Mesendoderm (in vitro differentiated cells): ENCODE measurements around the gene PCP2.
A peak's percentile ranks its signal among the peaks of the same experiment; 100 is the strongest.

Experiments used
- DNase-seq: peaks from one replicate; pipeline ENCODE4 v3.0.0; 2013
- H2AK5ac ChIP-seq: 2 replicates; pipeline ENCODE4 v1.6.1; 2013; ENCODE audit warnings: low read length, inconsistent platforms
- H2BK120ac ChIP-seq: 2 replicates; pipeline ENCODE4 v1.6.1; 2013; ENCODE audit warnings: low read depth, mild to moderate bottlenecking, low read length, moderate library complexity, mixed read lengths
- H2BK15ac ChIP-seq: replicated peaks from 2 replicates; pipeline ENCODE4 v1.6.1; 2013; ENCODE audit warnings: low read depth, mild to moderate bottlenecking, moderate library complexity
- H2BK5ac ChIP-seq: 2 replicates; pipeline ENCODE4 v1.6.1; 2013; ENCODE audit warnings: low read length, inconsistent platforms
- H3K18ac ChIP-seq: 2 replicates; pipeline ENCODE4 v1.6.1; 2013; ENCODE audit warnings: mild to moderate bottlenecking, low read length, mixed read lengths
- H3K23ac ChIP-seq: one replicate; pipeline ENCODE4 v1.6.1; 2013; ENCODE audit warnings: low read length
- H3K27ac ChIP-seq: 2 replicates; pipeline ENCODE4 v1.5.1; 2013; ENCODE audit warnings: low read depth, mild to moderate bottlenecking, inconsistent platforms, low read length, moderate library complexity
- H3K27me3 ChIP-seq: 2 replicates; pipeline ENCODE4 v1.6.1; 2013; ENCODE audit warnings: low read length, control low read depth, mild to moderate bottlenecking, inconsistent platforms; ENCODE audit not compliant: insufficient read depth, poor library complexity
- H3K36me3 ChIP-seq: 2 replicates; pipeline ENCODE4 v1.6.1; 2013; ENCODE audit warnings: low read length, inconsistent platforms; ENCODE audit not compliant: control insufficient read depth, insufficient read depth
- H3K4ac ChIP-seq: one replicate; pipeline ENCODE4 v1.6.1; 2013; ENCODE audit warnings: low read depth, mild to moderate bottlenecking, low read length, moderate library complexity
- H3K4me1 ChIP-seq: 2 replicates; pipeline ENCODE4 v1.6.1; 2013; ENCODE audit warnings: low read depth, low read length, inconsistent platforms; ENCODE audit not compliant: control insufficient read depth
- H3K4me2 ChIP-seq: 2 replicates; pipeline ENCODE4 v1.6.1; 2013; ENCODE audit warnings: low read length
- H3K4me3 ChIP-seq: 2 replicates; pipeline ENCODE4 v1.5.1; 2013; ENCODE audit warnings: mild to moderate bottlenecking, low read length
- H3K56ac ChIP-seq: one replicate; pipeline ENCODE4 v1.6.1; 2013; ENCODE audit warnings: low read length
- H3K79me1 ChIP-seq: 2 replicates; pipeline ENCODE4 v1.6.1; 2013; ENCODE audit warnings: low read length, inconsistent platforms
- H3K79me2 ChIP-seq: 2 replicates; pipeline ENCODE4 v1.6.1; 2013; ENCODE audit warnings: mild to moderate bottlenecking, low read length; ENCODE audit not compliant: control insufficient read depth, insufficient read depth
- H3K9ac ChIP-seq: 2 replicates; pipeline ENCODE4 v1.6.1; 2013; ENCODE audit warnings: low read length, inconsistent platforms
- H4K5ac ChIP-seq: one replicate; pipeline ENCODE4 v1.6.1; 2013; ENCODE audit warnings: low read length
- H4K8ac ChIP-seq: one replicate; pipeline ENCODE4 v1.6.1; 2013; ENCODE audit warnings: low read depth, mild to moderate bottlenecking, control low read depth, low read length, moderate library complexity
- WGBS: extraction: QIAGEN DNeasy Blood & Tissue Kit; methylation state at CpG from one replicate; pipeline ENCODE4 v1.1.7; 2013; ENCODE audit warnings: low lambda C conversion rate, missing lambda C conversion rate; ENCODE audit not compliant: insufficient coverage; ENCODE audit errors: extremely low coverage; 5-methylcytosine and 5-hydroxymethylcytosine counted together

Gene PCP2

DNA sequence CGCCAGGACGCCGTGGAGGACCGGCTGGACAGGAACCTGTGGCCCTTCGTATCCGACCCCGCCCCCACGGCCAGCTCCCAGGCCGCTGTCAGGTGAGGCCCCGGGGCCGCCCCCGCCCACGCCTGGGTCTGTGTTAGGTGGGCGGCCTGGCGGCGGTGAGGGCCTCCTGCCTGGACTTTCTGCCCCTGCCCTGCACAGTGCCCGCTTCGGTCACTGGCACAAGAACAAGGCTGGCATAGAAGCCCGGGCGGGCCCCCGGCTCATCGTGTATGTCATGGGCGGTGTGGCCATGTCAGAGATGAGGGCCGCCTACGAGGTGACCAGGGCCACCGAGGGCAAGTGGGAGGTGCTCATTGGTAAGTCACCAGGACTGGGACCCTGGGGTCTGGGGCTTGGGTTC, 13.6 kb upstream of the PCP2 start:
- Histone ChIP-seq H4K5ac (no peak overlapping the region), H2BK120ac (no peak overlapping the region), H3K9ac (no peak overlapping the region), H3K4me1 (no peaks in the 10 kb centered on the region), H3K27me3 (no peaks in the 10 kb centered on the region), H3K23ac (no peak overlapping the region), H2AK5ac (no peak overlapping the region), H3K36me3 (no peaks in the 10 kb centered on the region), H3K27ac (no peak overlapping the region), H3K4me2 (no peak overlapping the region), H3K4ac (no peak overlapping the region), H2BK5ac (no peak overlapping the region), H3K79me1 (no peaks in the 10 kb centered on the region), H3K56ac (no peak overlapping the region), H4K8ac (no peak overlapping the region), H3K79me2 (no peaks in the 10 kb centered on the region), H2BK15ac (no peak overlapping the region), H3K18ac (no peak overlapping the region), H3K4me3 (no peak overlapping the region)
- DNase-seq, result no peak
- no CpG with 5 or more reads among the region's 26 CpGs for WGBS

DNA sequence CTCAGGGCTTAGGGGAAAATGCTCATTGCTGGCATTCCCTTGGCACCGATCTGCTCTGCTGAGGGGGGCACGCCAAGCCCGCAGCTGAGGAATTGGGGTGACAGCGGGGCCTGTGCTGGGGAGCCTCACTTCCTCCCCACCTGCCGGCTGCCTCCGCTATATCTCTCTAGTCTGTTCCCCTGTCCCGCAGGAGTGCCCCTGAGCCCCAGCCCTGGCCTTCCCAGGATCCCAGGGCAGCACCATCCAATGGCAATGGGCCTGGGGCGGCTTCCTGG, 12.8 kb upstream of the PCP2 start:
- no peak overlapping the region for H3K27ac ChIP-seq

DNA sequence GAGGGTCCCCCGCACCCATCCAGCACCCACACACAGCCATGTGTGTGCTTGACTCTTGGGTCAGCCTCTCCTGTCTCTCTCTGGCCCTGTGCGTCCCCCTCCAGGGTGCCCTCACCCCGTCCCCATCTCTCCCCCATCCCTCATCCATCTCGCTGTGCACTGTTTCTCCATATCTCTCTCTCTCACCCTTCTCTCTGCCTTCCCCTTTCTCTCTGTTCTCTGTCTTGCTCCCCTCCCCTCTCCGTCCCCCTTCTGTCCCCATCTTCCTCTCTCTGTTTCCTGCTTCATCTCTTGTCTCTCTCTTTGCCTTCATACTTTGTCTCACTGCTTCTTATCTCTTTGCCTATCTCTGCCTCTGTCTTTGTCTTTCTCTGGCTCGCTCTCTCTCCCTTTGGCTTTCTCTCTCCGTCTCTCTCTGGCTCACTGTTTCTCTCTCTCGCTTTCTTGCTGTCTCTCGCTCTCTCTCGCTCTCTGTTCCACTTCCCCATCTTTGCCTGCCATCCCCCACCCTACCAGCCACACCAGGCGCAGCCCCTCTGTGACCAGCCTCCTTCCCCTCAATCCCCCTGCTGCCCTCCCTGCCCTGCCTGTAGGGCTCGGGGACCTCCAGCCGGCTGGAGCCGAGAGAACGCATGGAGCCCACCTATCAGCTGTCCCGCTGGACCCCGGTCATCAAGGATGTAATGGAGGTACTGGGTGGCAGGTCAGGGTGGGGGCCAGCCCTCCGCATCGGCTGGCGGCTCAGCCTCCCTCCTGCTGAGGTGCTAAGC, 12.3 kb upstream of the PCP2 start:
- H3K4me1 ChIP-seq, result no peaks in the 10 kb centered on the region

More for the DNA sequence above, 12.8 kb upstream of the PCP2 start:
- Histone ChIP-seq H3K79me2 (no peaks in the 10 kb centered on the region), H2BK120ac (no peak overlapping the region), H3K4me3 (no peak overlapping the region), H4K8ac (no peak overlapping the region), H3K79me1 (no peaks in the 10 kb centered on the region), H3K27me3 (no peaks in the 10 kb centered on the region), H3K9ac (no peak overlapping the region), H3K4me1 (no peaks in the 10 kb centered on the region), H2AK5ac (no peak overlapping the region), H3K36me3 (no peaks in the 10 kb centered on the region), H3K4ac (no peak overlapping the region), H4K5ac (no peak overlapping the region), H2BK15ac (no peak overlapping the region), H3K4me2 (no peak overlapping the region), H3K56ac (no peak overlapping the region), H3K23ac (no peak overlapping the region), H3K18ac (no peak overlapping the region), H2BK5ac (no peak overlapping the region)
- DNase-seq, result no peak
- WGBS, result no CpG with 5 or more reads among the region's 8 CpGs

DNA sequence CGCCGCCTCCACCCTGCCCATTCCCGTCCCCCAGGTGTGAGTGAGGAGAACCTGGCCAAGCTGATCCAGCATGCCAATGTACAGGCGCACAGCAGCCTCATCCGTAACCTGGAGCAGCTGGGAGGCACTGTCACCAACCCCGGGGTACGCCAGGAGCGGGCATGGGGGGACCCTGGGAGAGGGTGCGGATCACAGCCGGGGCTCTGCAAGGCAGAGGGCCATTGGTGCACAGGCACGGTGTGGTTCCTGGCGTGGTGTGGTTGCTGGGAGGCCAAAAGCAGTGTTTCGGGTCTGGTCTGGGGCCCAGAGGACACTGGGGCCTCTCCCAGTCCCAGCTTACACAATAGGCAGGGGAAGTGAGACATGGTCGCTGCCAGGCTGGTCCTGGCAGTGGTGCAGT, 11.6 kb upstream of the PCP2 start:
- H3K23ac ChIP-seq, result no peak overlapping the region
- no CpG with 5 or more reads among the region's 14 CpGs for WGBS
- no peaks in the 10 kb centered on the region for H3K36me3 ChIP-seq
- H2AK5ac ChIP-seq, result no peak overlapping the region
- no peak overlapping the region for H3K9ac ChIP-seq
- no peaks in the 10 kb centered on the region for H3K79me2 ChIP-seq
- H3K27ac ChIP-seq, result no peak overlapping the region
- no peak overlapping the region for H2BK5ac ChIP-seq
- no peak overlapping the region for H4K5ac ChIP-seq
- no peak overlapping the region for H4K8ac ChIP-seq
- no peaks in the 10 kb centered on the region for H3K27me3 ChIP-seq
- no peaks in the 10 kb centered on the region for H3K79me1 ChIP-seq
- no peak overlapping the region for H3K4me3 ChIP-seq
- no peak overlapping the region for H2BK15ac ChIP-seq
- DNase-seq, result no peak
- no peaks in the 10 kb centered on the region for H3K4me1 ChIP-seq
- no peak overlapping the region for H3K56ac ChIP-seq
- no peak overlapping the region for H3K18ac ChIP-seq
- H3K4me2 ChIP-seq, result no peak overlapping the region
- no peak overlapping the region for H2BK120ac ChIP-seq
- no peak overlapping the region for H3K4ac ChIP-seq

More for the DNA sequence above, 12.3 kb upstream of the PCP2 start:
- peak overlapping the region; percentile 62 for H3K56ac ChIP-seq
- H3K36me3 ChIP-seq, result no peaks in the 10 kb centered on the region
- no peak overlapping the region for H3K9ac ChIP-seq
- H4K5ac ChIP-seq, result no peak overlapping the region
- no peak overlapping the region for H4K8ac ChIP-seq
- peak; percentile 53 for DNase-seq
- H2BK5ac ChIP-seq, result no peak overlapping the region
- H3K18ac ChIP-seq, result no peak overlapping the region
- no peak overlapping the region for H3K4me2 ChIP-seq
- H3K23ac ChIP-seq, result no peak overlapping the region
- H2BK15ac ChIP-seq, result no peak overlapping the region
- WGBS, result no CpG with 5 or more reads among the region's 20 CpGs
- H3K79me1 ChIP-seq, result no peaks in the 10 kb centered on the region
- no peaks in the 10 kb centered on the region for H3K79me2 ChIP-seq
- H3K27me3 ChIP-seq, result no peaks in the 10 kb centered on the region
- H2BK120ac ChIP-seq, result no peak overlapping the region
- H3K4me3 ChIP-seq, result no peak overlapping the region
- H2AK5ac ChIP-seq, result no peak overlapping the region
- no peak overlapping the region for H3K4ac ChIP-seq
- H3K27ac ChIP-seq, result no peak overlapping the region

DNA sequence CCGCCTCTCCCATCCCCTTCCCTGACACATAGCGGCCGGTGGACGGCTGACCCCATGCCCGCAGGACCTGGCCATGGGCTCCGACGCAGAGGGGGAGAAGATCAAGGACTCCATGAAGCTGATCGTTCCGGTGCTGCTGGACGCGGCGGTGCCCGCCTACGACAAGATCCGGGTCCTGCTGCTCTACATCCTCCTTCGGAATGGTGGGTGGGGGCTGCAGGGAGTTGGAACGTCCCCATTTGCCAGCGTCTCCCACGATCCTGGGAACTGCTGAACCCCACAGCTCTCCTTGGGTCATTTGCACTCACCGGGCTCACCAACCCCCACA, 11.0 kb upstream of the PCP2 start:
- Histone ChIP-seq H2AK5ac (no peak overlapping the region), H2BK15ac (no peak overlapping the region), H3K18ac (no peak overlapping the region), H3K79me1 (peaks cover 2% of the 10 kb centered on the region), H3K4me3 (no peak overlapping the region), H3K27ac (no peak overlapping the region), H3K56ac (no peak overlapping the region), H3K9ac (no peak overlapping the region), H3K27me3 (no peaks in the 10 kb centered on the region), H4K8ac (no peak overlapping the region), H2BK5ac (no peak overlapping the region), H3K4ac (no peak overlapping the region), H3K23ac (no peak overlapping the region), H4K5ac (no peak overlapping the region), H3K4me1 (no peaks in the 10 kb centered on the region), H2BK120ac (no peak overlapping the region), H3K79me2 (no peaks in the 10 kb centered on the region), H3K36me3 (no peaks in the 10 kb centered on the region), H3K4me2 (no peak overlapping the region)
- no peak for DNase-seq
- no CpG with 5 or more reads among the region's 20 CpGs for WGBS
